GM19025 (cell line): ENCODE measurements around the gene CFL2.
"Not testable (repeated sequence)": the region's sequence is repeated elsewhere in the genome, so short reads cannot be mapped to it uniquely, and the experiment has no call there.

Experiments used
- ATAC-seq: cut with Tn5 transposase; IDR thresholded peaks from one replicate; pipeline ENCODE4 v1.9.1; 2021; ENCODE audit warnings: mild to moderate bottlenecking, low read depth, moderate library complexity; ENCODE audit not compliant: unreplicated experiment

The CFL2 gene

GRCh38 chr14:34711796-34712712 lies 2.3 kb downstream of the CFL2 start:
- no peak for ATAC-seq

GRCh38 chr14:34711169-34711568 lies 3.2 kb downstream of the CFL2 start:
- no peak for ATAC-seq

GRCh38 chr14:34710744-34711143 lies 3.6 kb downstream of the CFL2 start:
- no peak for ATAC-seq

- ATAC-seq: no peak
Measured at GRCh38 chr14:34710006-34710405, 4.4 kb downstream of the CFL2 start.

GRCh38 chr14:34707722-34708121 lies 6.7 kb downstream of the CFL2 start:
- no peak for ATAC-seq

GRCh38 chr14:34701808-34702207 lies 12.6 kb downstream of the CFL2 start:
- ATAC-seq: no peak

GRCh38 chr14:34700622-34701130 lies 13.7 kb downstream of the CFL2 start:
- ATAC-seq: no peak

- ATAC-seq: no peak
Measured at GRCh38 chr14:34699873-34700621, 14.3 kb downstream of the CFL2 start.

- ATAC-seq: not testable (repeated sequence)
Measured at GRCh38 chr14:34694216-34694615, 20.2 kb downstream of the CFL2 start.

- no peak for ATAC-seq
Measured at GRCh38 chr14:34693228-34693939, 21.0 kb downstream of the CFL2 start.

GRCh38 chr14:34692898-34693227 lies 21.5 kb downstream of the CFL2 start:
- no peak for ATAC-seq

- ATAC-seq: no peak
Measured at GRCh38 chr14:34692348-34692747, 22.0 kb downstream of the CFL2 start.

GRCh38 chr14:34691206-34691605 lies 23.2 kb downstream of the CFL2 start:
- ATAC-seq: no peak

- no peak for ATAC-seq
Measured at GRCh38 chr14:34688470-34689206, 25.8 kb downstream of the CFL2 start.

GRCh38 chr14:34685819-34686428 lies 28.5 kb downstream of the CFL2 start:
- ATAC-seq: no peak

- ATAC-seq: no peak
Measured at GRCh38 chr14:34684578-34684977, 29.8 kb downstream of the CFL2 start.

- no peak for ATAC-seq
Measured at GRCh38 chr14:34682787-34683321, 31.5 kb downstream of the CFL2 start.

- no peak for ATAC-seq
Measured at GRCh38 chr14:34680806-34681479, 33.5 kb downstream of the CFL2 start.

GRCh38 chr14:34678735-34679134 lies 35.7 kb downstream of the CFL2 start:
- ATAC-seq: no peak
